Endothelial cell of umbilical vein (primary cell): ENCODE data around the gene M1AP. TPM values are rescaled to one million over a fixed set of nuclear protein-coding genes. Genes with fewer than 3 reads are reported as not detected.

ENCODE experiments used
- BruUV-seq: library from RNA; stranded (reverse); fragments of 400-500 nt; replicated peaks from 2 replicates; lab custom pipeline; 2021; lab: Mats Ljungman, UMichigan
- CTCF ChIA-PET: fragments of 300-600, 350-600 bp; sonication (Branson Sonifier 250); formaldehyde crosslinking; loops from one replicate; lab custom pipeline; 2021; ENCODE audit warnings: antibody characterized with exemption, inconsistent platforms; lab: Charles Lee
- POLR2A ChIA-PET: fragments of 300-600, 350-600 bp; sonication (Branson Sonifier 250); formaldehyde crosslinking; loops from one replicate; lab custom pipeline; 2021; ENCODE audit warnings: antibody characterized with exemption, inconsistent platforms; lab: Charles Lee
- DNase-seq: peaks from one replicate; pipeline ENCODE4 v3.0.0-alpha.2; 2011; ENCODE audit warnings: low read depth, low spot score
- FAIRE-seq: peaks from 2 replicates; lab custom pipeline; 2011; peaks lifted over from hg19 to GRCh38; lab: Jason Lieb, UNC
- H2AFZ ChIP-seq: 2 replicates; pipeline ENCODE4 v1.6.0; 2012; ENCODE audit warnings: low read depth, low read length, control low read depth, inconsistent platforms
- H3K27ac ChIP-seq: 2 replicates; pipeline ENCODE4 v1.5.1; 2011; ENCODE audit warnings: low read depth, mild to moderate bottlenecking, control low read depth, low read length, moderate library complexity; ENCODE audit not compliant: insufficient read depth
- H3K27me3 ChIP-seq, 2 experiments: 2 replicates each; pipeline versions ENCODE4 v1.6.0 to v1.6.1; 2011; ENCODE audit warnings: low read length in 2 of 2, mixed read lengths in 1 of 2; ENCODE audit not compliant: control insufficient read depth in 2 of 2, insufficient read depth in 2 of 2
- H3K36me3 ChIP-seq, 2 experiments: 2 replicates in 1 of 2; 3 replicates in 1 of 2; pipeline ENCODE4 v1.5.1; 2011; ENCODE audit warnings: low read length in 2 of 2, mild to moderate bottlenecking in 1 of 2, moderate library complexity in 1 of 2; ENCODE audit not compliant: control insufficient read depth in 2 of 2, insufficient read depth in 2 of 2; ENCODE audit errors: extremely low read depth in 1 of 2
- H3K4me1 ChIP-seq: 3 replicates; pipeline ENCODE4 v1.5.1; 2011; ENCODE audit warnings: mild to moderate bottlenecking, low read length; ENCODE audit not compliant: control insufficient read depth, insufficient read depth; ENCODE audit errors: extremely low read depth
- H3K4me2 ChIP-seq: 2 replicates; pipeline ENCODE4 v1.6.1; 2011; ENCODE audit warnings: low read length, control low read depth, mixed read lengths; ENCODE audit not compliant: insufficient read depth
- H3K4me3 ChIP-seq, 3 experiments: fragments of 200-600 bp in 1 of 3; sonication (generic), shearing (Covaris generic) in 1 of 3; replicated peaks in 1 of 3; 2 replicates each; pipeline ENCODE4 v1.5.1; 2011 to 2016; ENCODE audit warnings: control low read depth in 3 of 3, low read length in 3 of 3, mild to moderate bottlenecking in 2 of 3, inconsistent platforms in 1 of 3, low read depth in 1 of 3, moderate library complexity in 1 of 3; ENCODE audit not compliant: insufficient read depth in 1 of 3
- H3K79me2 ChIP-seq: 2 replicates; pipeline ENCODE4 v1.6.0; 2012; ENCODE audit warnings: low read length, inconsistent platforms; ENCODE audit not compliant: control insufficient read depth, insufficient read depth
- H3K9ac ChIP-seq: replicated peaks from 2 replicates; pipeline ENCODE3; 2011; ENCODE audit warnings: low read length, control low read depth; ENCODE audit not compliant: insufficient read depth; ENCODE audit errors: extremely low read depth
- H3K9me1 ChIP-seq: replicated peaks from 3 replicates; pipeline ENCODE4 v1.6.0; 2011; ENCODE audit warnings: mild to moderate bottlenecking, low read length; ENCODE audit not compliant: control insufficient read depth, insufficient read depth; ENCODE audit errors: extremely low read depth
- H3K9me3 ChIP-seq: replicated peaks from 2 replicates; pipeline ENCODE4 v1.5.1; 2012; ENCODE audit warnings: low read length, inconsistent platforms; ENCODE audit not compliant: control insufficient read depth, insufficient read depth
- H4K20me1 ChIP-seq: replicated peaks from 2 replicates; pipeline ENCODE3; 2011; ENCODE audit warnings: mild to moderate bottlenecking, low read length; ENCODE audit not compliant: control insufficient read depth, insufficient read depth; ENCODE audit errors: extremely low read depth
- CTCF ChIP-seq, 2 donors: IDR thresholded peaks; 1 replicate in 1 of 2; 2 replicates in 1 of 2; pipeline ENCODE4 v1.5.1; 2011; ENCODE audit warnings: low read length in 2 of 2, mild to moderate bottlenecking in 2 of 2, moderate library complexity in 2 of 2, control low read depth in 1 of 2, inconsistent platforms in 1 of 2, low read depth in 1 of 2; ENCODE audit not compliant: insufficient read depth in 1 of 2; ENCODE audit errors: extremely low read depth in 1 of 2
- EZH2 ChIP-seq: IDR thresholded peaks from 2 replicates; pipeline ENCODE4 v1.6.1; 2012; ENCODE audit warnings: borderline replicate concordance, low read depth, mild to moderate bottlenecking, moderate library complexity, low read length, inconsistent platforms; ENCODE audit not compliant: severe bottlenecking
- FOS ChIP-seq: IDR thresholded peaks from 2 replicates; pipeline ENCODE4 v1.6.1; 2011; ENCODE audit warnings: mild to moderate bottlenecking, low read length, moderate library complexity, borderline replicate concordance; ENCODE audit not compliant: insufficient read depth
- GATA2 ChIP-seq: IDR thresholded peaks from 2 replicates; pipeline ENCODE4 v1.7.0; 2011; ENCODE audit warnings: low read depth, mild to moderate bottlenecking, moderate library complexity, mixed read lengths, low read length; ENCODE audit not compliant: insufficient read length, insufficient read depth
- JUN ChIP-seq: IDR thresholded peaks from 2 replicates; pipeline ENCODE4 v1.6.1; 2011; ENCODE audit warnings: borderline replicate concordance, low read depth; ENCODE audit not compliant: insufficient read length, insufficient read depth
- MAX ChIP-seq: IDR thresholded peaks from 2 replicates; pipeline ENCODE4 v1.6.1; 2011; ENCODE audit not compliant: insufficient read depth, insufficient read length
- MYC ChIP-seq: IDR thresholded peaks from one replicate; pipeline ENCODE4 v1.6.1; 2011; ENCODE audit warnings: mild to moderate bottlenecking, low read depth, low read length
- POLR2A ChIP-seq: IDR thresholded peaks from 2 replicates; pipeline ENCODE4 v1.6.1; 2012; ENCODE audit warnings: low read depth, mild to moderate bottlenecking, control low read depth, low read length
- POLR2AphosphoS5 ChIP-seq: IDR thresholded peaks from 2 replicates; pipeline ENCODE4 v1.6.1; 2012; ENCODE audit warnings: low read depth, mild to moderate bottlenecking, control low read depth, low read length, moderate library complexity; ENCODE audit not compliant: insufficient read depth
- dilution Hi-C: fragments of 300-500 bp; cut with MboI; formaldehyde crosslinking; loops from one replicate; pipeline ENCODE4 v1.15.0; 2019; ENCODE audit warnings: low sequenced_read_pairs; ENCODE audit not compliant: extremely low pct_ligation_motif_present
- intact Hi-C: fragments of 100-400 bp; cut with micrococcal nuclease; formaldehyde crosslinking; loops from one replicate; pipeline ENCODE4 v1.10.0; 2022
- polyA plus RNA-seq, 4 experiments: library from polyadenylated mRNA; depleted of rRNA in 3 of 4; stranded (reverse) in 3 of 4; unstranded in 1 of 4; fragments of >200 nt; gene quantifications; 2 replicates each; pipeline versions ENCODE4 v1.2.1 to v1.2.3, GENCODE V29; 2011 to 2012; ENCODE audit warnings: missing spikeins in 1 of 4
- total RNA-seq: library from RNA; stranded (reverse); gene quantifications from 2 replicates; pipeline ENCODE4 v1.2.3, GENCODE V29; 2021

The M1AP gene
- total and polyA plus RNA-seq, 2 donors (not counting 3 experiments of a cell fraction or from before 2014, with no cell fraction given): 0.04 TPM; not detected in 1

DNA sequence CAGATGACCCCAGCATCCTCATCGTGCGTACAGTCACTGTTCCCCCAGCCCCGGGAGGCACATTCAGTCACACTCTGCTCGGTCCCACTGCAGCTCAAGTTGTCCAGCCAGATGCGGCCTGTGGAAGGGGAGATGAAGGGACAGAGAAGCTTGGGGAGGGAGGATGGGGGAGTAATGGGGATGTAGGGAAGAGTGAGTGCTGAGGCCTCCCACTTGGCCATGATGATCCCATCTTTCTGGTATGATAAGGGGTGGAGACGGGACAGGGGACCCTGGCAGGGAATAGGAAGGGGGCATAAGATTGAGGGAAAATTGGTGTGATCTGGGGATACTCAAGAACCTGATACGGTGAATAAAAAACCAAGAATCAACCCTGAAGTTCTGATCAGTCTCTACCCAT lies 97.9 kb downstream of the M1AP start:
- Histone ChIP-seq H2AFZ (no peak overlapping the region), H3K4me3 (no peak overlapping the region), H3K9me3 (no peaks in the 10 kb centered on the region), H3K36me3 (no peaks in the 10 kb centered on the region), H3K27me3 (peaks cover 12 to 17% of the 10 kb centered on the region in 2 experiments), H3K4me2 (no peak overlapping the region), H4K20me1 (no peaks in the 10 kb centered on the region), H3K9ac (no peak overlapping the region), H3K4me1 (peaks cover 14% of the 10 kb centered on the region), H3K27ac (no peak overlapping the region), H3K79me2 (no peaks in the 10 kb centered on the region), H3K9me1 (no peaks in the 10 kb centered on the region)
- dilution Hi-C loops: no loop called here
- ChIA-PET CTCF (no interaction called here), POLR2A (no interaction called here)
- intact Hi-C loops: no loop called here
- FAIRE-seq: no peak
- TF ChIP-seq GATA2 (no peak), MYC (no peak), JUN (no peak), POLR2AphosphoS5 (no peak), CTCF (IDR thresholded peaks at IDR 0.05; ENCODE audit: extremely low read depth in 1 of 2, insufficient read depth in 1 of 2, low read depth in 1 of 2, low read length in 2 of 2) (no peak), FOS (no peak), EZH2 (no peak), POLR2A (no peak), MAX (no peak)
- no peak for DNase-seq
- BruUV-seq: no TSS peak
